Fibroblast of villous mesenchyme (primary cell): Measurements from ENCODE around the gene GSDMA. TPM values are rescaled to one million over a fixed set of nuclear protein-coding genes. Genes with fewer than 3 reads are reported as not detected.
"Not testable (repeated sequence)": the region's sequence is repeated elsewhere in the genome, so short reads cannot be mapped to it uniquely, and the experiment has no call there.

ENCODE experiments used
- DNase-seq: peaks from one replicate; pipeline ENCODE4 v3.0.0-alpha.2; 2010; ENCODE audit warnings: low read depth
- H3K4me3 ChIP-seq: 2 replicates; pipeline ENCODE4 v1.5.1; 2011; ENCODE audit warnings: low read depth, mild to moderate bottlenecking, low read length
- total RNA-seq: library from RNA; depleted of rRNA; stranded (reverse); fragments of >200 nt; gene quantifications from 2 replicates; pipeline ENCODE4 v1.2.3, GENCODE V29; 2012
- TF ChIP-seq, protein P1 (sequence below): IDR thresholded peaks from 2 replicates; pipeline ENCODE4 v1.5.1; 2012; ENCODE audit warnings: low read depth, mild to moderate bottlenecking, low read length; ENCODE audit not compliant: insufficient read depth

GSDMA gene
- total RNA-seq, 1 donor, result under 0.01 TPM

DNA sequence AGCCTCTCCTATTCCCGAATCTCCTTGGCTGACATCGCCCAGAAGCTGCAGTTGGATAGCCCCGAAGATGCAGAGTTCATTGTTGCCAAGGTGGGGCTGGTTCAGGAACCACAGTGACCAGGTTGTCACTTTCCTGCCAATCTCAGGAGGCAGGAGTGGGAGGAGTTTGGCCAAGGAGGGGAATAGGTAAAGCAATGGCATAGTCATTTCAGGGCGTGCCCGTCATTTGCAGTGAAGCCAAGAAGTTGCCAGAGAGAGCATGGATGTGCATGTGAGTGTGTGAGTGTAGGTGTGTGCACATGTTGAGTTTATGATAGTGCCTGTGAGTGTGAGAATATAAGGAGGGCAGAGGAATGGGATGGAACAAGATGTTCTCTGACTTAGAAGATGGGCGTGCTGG lies 32.6 kb downstream of the GSDMA start:
- DNase-seq, result no peak
- TF ChIP-seq, protein P1, sequence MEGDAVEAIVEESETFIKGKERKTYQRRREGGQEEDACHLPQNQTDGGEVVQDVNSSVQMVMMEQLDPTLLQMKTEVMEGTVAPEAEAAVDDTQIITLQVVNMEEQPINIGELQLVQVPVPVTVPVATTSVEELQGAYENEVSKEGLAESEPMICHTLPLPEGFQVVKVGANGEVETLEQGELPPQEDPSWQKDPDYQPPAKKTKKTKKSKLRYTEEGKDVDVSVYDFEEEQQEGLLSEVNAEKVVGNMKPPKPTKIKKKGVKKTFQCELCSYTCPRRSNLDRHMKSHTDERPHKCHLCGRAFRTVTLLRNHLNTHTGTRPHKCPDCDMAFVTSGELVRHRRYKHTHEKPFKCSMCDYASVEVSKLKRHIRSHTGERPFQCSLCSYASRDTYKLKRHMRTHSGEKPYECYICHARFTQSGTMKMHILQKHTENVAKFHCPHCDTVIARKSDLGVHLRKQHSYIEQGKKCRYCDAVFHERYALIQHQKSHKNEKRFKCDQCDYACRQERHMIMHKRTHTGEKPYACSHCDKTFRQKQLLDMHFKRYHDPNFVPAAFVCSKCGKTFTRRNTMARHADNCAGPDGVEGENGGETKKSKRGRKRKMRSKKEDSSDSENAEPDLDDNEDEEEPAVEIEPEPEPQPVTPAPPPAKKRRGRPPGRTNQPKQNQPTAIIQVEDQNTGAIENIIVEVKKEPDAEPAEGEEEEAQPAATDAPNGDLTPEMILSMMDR, result no peak
- H3K4me3 ChIP-seq, result no peak overlapping the region

DNA sequence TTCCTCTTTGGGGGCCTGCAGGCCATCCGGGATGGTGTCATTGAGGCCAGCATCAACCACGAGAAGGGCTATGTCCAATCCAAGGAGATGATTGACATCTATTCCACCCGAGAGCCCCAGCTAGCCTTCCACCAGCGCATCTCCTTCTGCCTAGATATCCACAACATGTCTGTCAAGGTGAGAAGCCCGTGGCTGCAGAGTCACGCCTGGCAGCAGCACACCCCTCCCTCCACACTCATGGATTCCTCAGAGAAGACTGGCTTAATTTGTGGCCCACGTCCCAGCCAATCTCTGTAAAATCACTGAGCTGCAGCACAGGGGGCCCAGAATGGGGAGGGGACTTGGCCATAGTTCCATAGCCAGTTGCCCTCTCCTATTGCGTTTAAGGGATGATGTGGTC lies 33.4 kb downstream of the GSDMA start:
- DNase-seq, result no peak
- TF ChIP-seq, protein P1, result no peak
- H3K4me3 ChIP-seq, result no peak overlapping the region

DNA sequence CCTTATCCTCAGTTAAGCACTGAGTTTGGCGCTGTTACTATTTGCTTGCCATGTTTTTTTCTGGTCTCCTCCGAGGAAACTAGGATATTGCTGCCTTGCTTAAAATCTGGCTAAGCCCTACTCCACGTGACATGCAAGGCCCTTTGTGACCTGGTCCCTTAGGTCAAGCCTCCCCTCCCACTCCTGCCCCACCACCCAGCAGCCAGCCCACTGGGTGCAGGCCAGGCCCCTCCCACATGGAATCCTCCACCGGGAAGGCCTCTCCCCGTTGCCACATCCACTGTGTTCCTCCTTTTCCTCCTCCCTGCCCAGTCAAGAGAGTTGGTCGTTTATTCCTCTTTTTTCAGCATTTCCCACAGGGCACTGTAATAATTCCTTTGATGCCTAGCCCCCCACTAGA lies 34.0 kb downstream of the GSDMA start:
- no peak for DNase-seq
- no peak overlapping the region for H3K4me3 ChIP-seq
- TF ChIP-seq, protein P1, result no peak

DNA sequence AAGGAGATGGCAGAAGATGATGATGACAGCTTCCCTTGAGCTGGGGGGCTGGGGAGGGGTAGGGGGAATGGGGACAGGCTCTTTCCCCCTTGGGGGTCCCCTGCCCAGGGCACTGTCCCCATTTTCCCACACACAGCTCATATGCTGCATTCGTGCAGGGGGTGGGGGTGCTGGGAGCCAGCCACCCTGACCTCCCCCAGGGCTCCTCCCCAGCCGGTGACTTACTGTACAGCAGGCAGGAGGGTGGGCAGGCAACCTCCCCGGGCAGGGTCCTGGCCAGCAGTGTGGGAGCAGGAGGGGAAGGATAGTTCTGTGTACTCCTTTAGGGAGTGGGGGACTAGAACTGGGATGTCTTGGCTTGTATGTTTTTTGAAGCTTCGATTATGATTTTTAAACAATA lies 34.7 kb downstream of the GSDMA start:
- DNase-seq, result no peak
- TF ChIP-seq, protein P1, result no peak
- no peak overlapping the region for H3K4me3 ChIP-seq

DNA sequence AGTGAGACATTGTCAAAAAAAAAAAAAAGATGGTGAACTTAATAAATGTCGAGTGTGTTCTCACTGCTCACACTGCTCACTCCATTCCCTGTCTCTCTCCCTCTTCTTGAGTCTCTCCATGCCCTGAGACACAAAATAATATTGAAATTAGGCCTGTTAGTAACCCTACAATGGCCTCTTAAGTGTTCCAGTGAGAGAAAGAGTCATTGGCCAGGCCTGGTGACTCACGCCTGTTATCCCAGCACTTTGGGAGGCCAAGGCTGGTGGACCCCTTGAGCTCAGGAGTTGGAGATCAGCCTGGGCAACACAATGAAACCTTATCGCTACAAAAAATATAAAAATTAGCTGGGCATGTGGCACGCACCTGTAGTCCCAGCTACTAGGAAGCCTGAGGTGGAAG lies 36.3 kb downstream of the GSDMA start:
- DNase-seq, result no peak
- no peak overlapping the region for H3K4me3 ChIP-seq
- TF ChIP-seq, protein P1, result no peak

DNA sequence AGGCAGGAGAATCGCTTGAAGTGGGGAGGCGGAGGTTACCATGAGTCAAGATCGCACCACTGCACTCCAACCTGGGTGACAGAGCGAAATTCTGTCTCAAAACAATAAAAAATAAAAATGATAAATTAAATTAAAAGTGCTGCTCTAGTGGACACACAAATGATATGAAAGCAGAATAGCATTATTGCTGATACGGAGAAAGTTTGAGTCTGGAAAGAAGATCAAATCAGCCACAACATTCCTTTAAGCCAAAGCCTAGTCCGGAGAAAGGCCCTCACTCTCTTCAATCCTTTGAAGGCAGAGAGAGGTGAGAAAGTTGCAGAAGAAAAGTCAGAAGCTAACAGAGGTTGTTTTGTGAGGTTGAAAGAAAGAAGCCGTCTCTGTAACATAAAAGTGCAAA lies 37.4 kb downstream of the GSDMA start:
- H3K4me3 ChIP-seq, result no peak overlapping the region
- DNase-seq, result no peak
- TF ChIP-seq, protein P1, result no peak

DNA sequence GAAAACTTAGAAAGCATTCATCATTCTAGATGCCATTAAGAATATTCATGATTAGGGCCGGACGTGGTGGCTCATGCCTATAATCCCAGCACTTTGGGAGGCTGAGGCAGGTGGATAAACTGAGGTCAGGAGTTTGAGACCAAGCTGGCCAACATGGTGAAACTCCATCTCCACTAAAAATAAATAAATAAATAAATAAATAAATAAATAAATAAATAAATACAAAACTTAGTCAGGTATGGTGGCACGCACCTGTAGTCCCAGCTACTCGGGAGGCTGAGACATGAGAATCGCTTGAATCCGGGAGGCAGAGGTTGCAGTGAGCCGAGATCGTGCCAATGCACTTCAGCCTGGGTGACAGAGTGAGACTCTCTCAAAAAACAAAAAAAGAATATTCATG lies 38.5 kb downstream of the GSDMA start:
- not testable (repeated sequence) for H3K4me3 ChIP-seq, DNase-seq

DNA sequence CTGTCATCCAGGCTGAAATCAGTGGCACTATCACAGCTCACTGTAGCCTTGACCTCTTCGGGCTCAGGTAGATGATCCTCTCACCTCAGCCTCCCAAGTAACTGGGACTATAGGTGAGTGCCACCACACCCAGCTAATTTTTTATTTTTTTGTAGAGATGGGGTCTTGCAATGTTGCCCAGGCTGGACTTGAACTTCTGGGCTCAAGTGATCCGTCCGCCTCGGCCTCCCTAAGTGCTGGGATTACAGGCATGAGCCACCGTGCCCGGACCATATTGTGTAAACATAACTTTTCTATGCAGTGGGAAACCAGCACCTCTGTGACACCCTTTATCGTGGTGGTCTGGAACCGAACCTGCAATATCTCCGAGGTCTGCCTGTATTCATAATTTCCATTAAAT lies 41.3 kb downstream of the GSDMA start:
- H3K4me3 ChIP-seq, result no peak overlapping the region
- TF ChIP-seq, protein P1, result no peak
- no peak for DNase-seq
